ENCODE measurements around the gene AHNAK.

GRCh38 chr11:62499944-62500649, 46.5 kb downstream of the AHNAK start:
- no peak for TF ChIP-seq CTCF (IDR thresholded peaks at IDR 0.05)
- no peak for TF ChIP-seq POLR2A (IDR thresholded peaks at IDR 0.05)

Data from Peyer's patch (tissue), 4 donors.